Heart left ventricle (tissue), 13 donors: Measurements from ENCODE around the gene RAPGEF5.

Experiments used
- POLR2A ChIP-seq, 2 donors: fragments of 450-650 bp; IDR thresholded peaks; one replicate each; pipeline ENCODE4 v1.6.1; 2017; ENCODE audit warnings: antibody characterized with exemption in 2 of 2, mild to moderate bottlenecking in 2 of 2, moderate library complexity in 2 of 2
- TF ChIP-seq, protein P1 (sequence below), 12 donors: fragments of 200-600 bp; sonication (generic) in 4 of 12; IDR thresholded peaks; one replicate each; pipeline versions ENCODE4 v1.5.0 to v1.8.0; 2018 to 2022; ENCODE audit warnings: antibody characterized with exemption in 12 of 12, mild to moderate bottlenecking in 5 of 12
- donor health status: ischemic (EF 13 %, LVEDD 7.1; RV severe dilation, severe dysfunction).
- donor health status: DM: no; HTN: yes; CAD: no.
- donor health status: DM: no; HTN: no; CAD: no.
- donor health status: ischemic (EF 25% LVEDD 6.9; RV normal size, moderate dysfunction).
- donor health status: ischemic (EF 25% LVEDD 5.7; RV mildly dilated, moderate dysfunction).
- donor health status: ischemic (EF 35%, LVEDD 5.7; RV mildly dilated, moderate dysfunction).
- donor health status: nonischemic (EF 11% LVEDD 7.7; RV severe dilation, severe dysfunction).
- donor health status: DM: yes; HTN: yes; CAD: no.
- donor health status: PGD.
- donor health status: ischemic (EF 29% LVEDD 5.4; RV normal size, mild dysfunction).
- donor health status: nonischemic (EF 23%, LVEDD 6.1; RV moderate dilation, normal function).

DNA sequence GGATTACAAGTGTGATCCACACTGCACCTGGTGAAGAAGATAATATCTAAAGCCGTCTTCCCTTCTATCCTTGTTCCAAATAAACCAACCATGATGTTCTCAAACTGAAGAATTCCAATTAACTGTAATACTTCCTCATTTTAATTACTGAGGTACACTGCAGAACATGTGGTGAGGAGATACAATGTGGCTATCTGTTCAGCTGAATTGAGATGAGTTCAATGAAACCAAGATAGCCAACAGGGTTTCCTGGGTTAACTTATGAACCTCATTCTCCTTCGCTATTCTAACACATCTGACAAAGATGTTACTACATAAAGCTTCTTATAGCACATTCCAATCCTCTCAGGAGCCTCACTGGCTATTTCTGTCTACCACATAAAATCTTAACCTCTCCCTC lies 75.5 kb downstream of the RAPGEF5 start:
- TF ChIP-seq, protein P1, sequence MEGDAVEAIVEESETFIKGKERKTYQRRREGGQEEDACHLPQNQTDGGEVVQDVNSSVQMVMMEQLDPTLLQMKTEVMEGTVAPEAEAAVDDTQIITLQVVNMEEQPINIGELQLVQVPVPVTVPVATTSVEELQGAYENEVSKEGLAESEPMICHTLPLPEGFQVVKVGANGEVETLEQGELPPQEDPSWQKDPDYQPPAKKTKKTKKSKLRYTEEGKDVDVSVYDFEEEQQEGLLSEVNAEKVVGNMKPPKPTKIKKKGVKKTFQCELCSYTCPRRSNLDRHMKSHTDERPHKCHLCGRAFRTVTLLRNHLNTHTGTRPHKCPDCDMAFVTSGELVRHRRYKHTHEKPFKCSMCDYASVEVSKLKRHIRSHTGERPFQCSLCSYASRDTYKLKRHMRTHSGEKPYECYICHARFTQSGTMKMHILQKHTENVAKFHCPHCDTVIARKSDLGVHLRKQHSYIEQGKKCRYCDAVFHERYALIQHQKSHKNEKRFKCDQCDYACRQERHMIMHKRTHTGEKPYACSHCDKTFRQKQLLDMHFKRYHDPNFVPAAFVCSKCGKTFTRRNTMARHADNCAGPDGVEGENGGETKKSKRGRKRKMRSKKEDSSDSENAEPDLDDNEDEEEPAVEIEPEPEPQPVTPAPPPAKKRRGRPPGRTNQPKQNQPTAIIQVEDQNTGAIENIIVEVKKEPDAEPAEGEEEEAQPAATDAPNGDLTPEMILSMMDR (IDR thresholded peaks at IDR 0.05) = no peak
- TF ChIP-seq POLR2A (IDR thresholded peaks at IDR 0.05) = no peak
